ENCODE results near the gene MAP3K3. TPM values are rescaled to one million over a fixed set of nuclear protein-coding genes. Genes with fewer than 3 reads are reported as not detected.
"Not testable (repeated sequence)": the region's sequence is repeated elsewhere in the genome, so short reads cannot be mapped to it uniquely, and the experiment has no call there.

MAP3K3 gene
- total RNA-seq, 1 donor from 2014 or later = 25.1 TPM

DNA sequence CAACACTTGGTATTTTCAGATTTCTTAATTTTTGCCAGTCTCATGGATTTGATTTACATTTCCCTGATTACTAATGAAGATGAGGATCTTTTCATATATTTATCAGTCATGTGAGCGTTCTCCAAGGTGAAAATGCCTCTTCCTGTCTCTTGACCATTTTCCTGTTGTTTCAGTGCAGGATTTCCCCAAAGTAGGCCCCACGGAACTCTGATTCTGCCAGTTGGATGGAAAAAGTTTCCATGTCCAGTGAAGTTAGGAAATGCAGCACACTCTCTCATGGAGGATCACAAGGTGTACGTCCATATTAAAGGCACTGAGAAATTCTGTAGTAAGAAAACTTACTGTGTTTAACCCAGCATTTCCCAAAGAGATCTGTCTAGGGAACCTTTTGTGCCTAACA, 94.2 kb downstream of the MAP3K3 start:
- Histone ChIP-seq H3K36me3 (ENCODE audit: control insufficient read depth in 3 of 3, insufficient read depth in 3 of 3, low read length in 3 of 3) (peaks cover 16 to 25% (median 24%) of the 10 kb centered on the region in 3 donors), H3K9me3 (ENCODE audit: control insufficient read depth in 3 of 3, low read length in 3 of 3) (no peaks in the 10 kb centered on the region), H3K27ac (ENCODE audit: low read depth, low read length) (no peak overlapping the region), H3K27me3 (ENCODE audit: control insufficient read depth in 3 of 3, insufficient read depth in 3 of 3, low read length in 3 of 3) (no peaks in the 10 kb centered on the region), H3K4me3 (ENCODE audit: low read length in 3 of 3) (no peak overlapping the region), H3K4me1 (ENCODE audit: control insufficient read depth in 3 of 3, insufficient read depth in 3 of 3, low read length in 3 of 3) (peaks cover 0 to 4% (median 3%) of the 10 kb centered on the region in 3 donors), H3K9ac (ENCODE audit: low read depth in 1 of 3, low read length in 3 of 3) (no peak overlapping the region)

DNA sequence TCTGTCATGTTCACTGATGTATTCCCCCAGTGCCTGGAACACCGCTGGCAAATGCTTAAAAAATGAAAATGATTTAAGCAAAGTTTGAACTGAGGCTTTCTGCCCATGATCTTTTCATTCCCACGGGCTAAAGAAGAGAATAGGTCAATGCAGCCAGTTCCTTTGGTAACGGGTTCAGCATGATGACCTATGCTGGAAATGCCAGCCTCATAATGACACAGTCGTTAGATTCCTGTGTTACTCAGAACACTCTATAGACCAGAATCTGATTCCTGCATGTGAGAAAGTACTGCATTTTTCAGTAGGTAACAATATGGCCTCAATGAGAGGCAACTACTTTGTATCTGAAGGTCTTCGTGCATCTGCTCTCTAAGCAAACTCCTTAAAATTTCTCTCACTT, 96.8 kb downstream of the MAP3K3 start:
- H3K9me3 ChIP-seq (ENCODE audit: control insufficient read depth in 3 of 3, low read length in 3 of 3) = no peaks in the 10 kb centered on the region
- H3K4me1 ChIP-seq (ENCODE audit: control insufficient read depth in 3 of 3, insufficient read depth in 3 of 3, low read length in 3 of 3) = peaks cover 0 to 4% (median 3%) of the 10 kb centered on the region in 3 donors
- H3K9ac ChIP-seq (ENCODE audit: low read depth in 1 of 3, low read length in 3 of 3) = no peak overlapping the region
- H3K4me3 ChIP-seq (ENCODE audit: low read length in 3 of 3) = no peak overlapping the region
- H3K27me3 ChIP-seq (ENCODE audit: control insufficient read depth in 3 of 3, insufficient read depth in 3 of 3, low read length in 3 of 3) = no peaks in the 10 kb centered on the region
- H3K36me3 ChIP-seq (ENCODE audit: control insufficient read depth in 3 of 3, insufficient read depth in 3 of 3, low read length in 3 of 3) = peaks cover 1 to 8% (median 6%) of the 10 kb centered on the region in 3 donors
- H3K27ac ChIP-seq (ENCODE audit: low read depth, low read length) = no peak overlapping the region

DNA sequence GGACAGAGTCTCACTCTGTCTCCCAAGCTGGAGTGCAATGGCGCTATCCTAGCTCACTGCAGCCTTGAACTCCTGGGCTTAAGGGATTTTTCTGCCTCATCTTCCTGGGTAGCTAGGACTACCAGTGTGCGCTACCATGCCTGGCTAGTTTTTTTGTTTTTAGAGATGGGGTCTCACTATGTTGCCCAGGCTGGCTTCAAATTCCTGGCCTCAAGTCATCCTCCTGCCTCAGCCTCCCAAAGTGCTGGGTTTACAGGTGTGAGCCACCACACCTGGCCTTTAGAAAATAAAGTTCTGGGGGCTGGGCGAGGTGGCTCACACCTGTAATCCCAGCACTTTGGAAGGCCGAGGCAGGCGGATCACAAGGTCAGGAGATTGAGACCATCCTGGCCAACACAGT, 98.0 kb downstream of the MAP3K3 start:
- not testable (repeated sequence) for H3K4me3 ChIP-seq (ENCODE audit: low read length in 3 of 3); H3K36me3 ChIP-seq (ENCODE audit: control insufficient read depth in 3 of 3, insufficient read depth in 3 of 3, low read length in 3 of 3); H3K4me1 ChIP-seq (ENCODE audit: control insufficient read depth in 3 of 3, insufficient read depth in 3 of 3, low read length in 3 of 3); H3K27me3 ChIP-seq (ENCODE audit: control insufficient read depth in 3 of 3, insufficient read depth in 3 of 3, low read length in 3 of 3); H3K9ac ChIP-seq (ENCODE audit: low read depth in 1 of 3, low read length in 3 of 3); H3K27ac ChIP-seq (ENCODE audit: low read depth, low read length); H3K9me3 ChIP-seq (ENCODE audit: control insufficient read depth in 3 of 3, low read length in 3 of 3)

DNA sequence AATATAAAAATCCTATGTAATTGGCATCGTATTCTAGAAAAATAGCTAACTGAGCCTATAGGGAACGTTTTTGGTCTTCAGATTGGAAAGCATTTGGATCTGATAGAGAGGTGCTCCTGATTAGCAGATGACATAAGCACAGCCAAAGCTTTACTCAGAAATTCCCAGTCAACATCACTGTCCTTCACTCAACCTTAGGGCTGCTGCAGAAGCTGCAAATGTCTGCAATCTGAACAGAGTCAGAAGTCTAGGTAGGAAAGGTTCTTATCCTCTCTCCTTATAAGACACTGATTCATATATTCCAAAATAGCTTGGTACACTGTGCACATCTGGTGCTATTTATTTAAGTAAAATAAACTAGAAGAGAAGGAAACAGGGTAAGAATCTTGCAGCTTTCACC, 100.2 kb downstream of the MAP3K3 start:
- Histone ChIP-seq H3K27me3 (ENCODE audit: control insufficient read depth in 3 of 3, insufficient read depth in 3 of 3, low read length in 3 of 3) (no peaks in the 10 kb centered on the region), H3K9ac (ENCODE audit: low read depth in 1 of 3, low read length in 3 of 3) (no peak overlapping the region), H3K4me3 (ENCODE audit: low read length in 3 of 3) (no peak overlapping the region), H3K9me3 (ENCODE audit: control insufficient read depth in 3 of 3, low read length in 3 of 3) (no peaks in the 10 kb centered on the region), H3K4me1 (ENCODE audit: control insufficient read depth in 3 of 3, insufficient read depth in 3 of 3, low read length in 3 of 3) (no peaks in the 10 kb centered on the region), H3K27ac (ENCODE audit: low read depth, low read length) (no peak overlapping the region), H3K36me3 (ENCODE audit: control insufficient read depth in 3 of 3, insufficient read depth in 3 of 3, low read length in 3 of 3) (peaks cover 2 to 12% (median 7%) of the 10 kb centered on the region in 3 donors)

DNA sequence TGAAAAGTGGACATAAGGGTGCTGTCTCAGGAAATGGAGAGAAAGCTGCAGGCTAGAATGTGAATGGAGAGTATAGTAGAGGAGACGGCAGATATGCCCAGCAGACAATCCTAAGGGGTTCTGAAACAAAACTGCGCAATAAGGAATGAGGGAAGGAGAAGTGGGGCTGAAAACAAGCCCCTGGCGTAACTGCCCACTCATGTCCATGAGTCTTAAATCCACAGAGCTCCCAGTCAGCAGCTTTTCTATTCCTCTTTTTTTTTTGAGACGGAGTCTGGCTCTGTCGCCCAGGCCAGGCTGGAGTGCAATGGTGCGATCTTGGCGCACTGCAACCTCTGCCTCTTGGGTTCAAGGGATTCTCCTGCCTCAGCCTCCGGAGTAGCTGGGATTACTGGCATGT, 113.5 kb downstream of the MAP3K3 start:
- no peaks in the 10 kb centered on the region for H3K27me3 ChIP-seq (ENCODE audit: control insufficient read depth in 3 of 3, insufficient read depth in 3 of 3, low read length in 3 of 3)
- no peaks in the 10 kb centered on the region for H3K9me3 ChIP-seq (ENCODE audit: control insufficient read depth in 3 of 3, low read length in 3 of 3)
- H3K9ac ChIP-seq (ENCODE audit: low read depth in 1 of 3, low read length in 3 of 3) = no peak overlapping the region
- peaks cover 1 to 6% (median 6%) of the 10 kb centered on the region in 3 donors for H3K4me1 ChIP-seq (ENCODE audit: control insufficient read depth in 3 of 3, insufficient read depth in 3 of 3, low read length in 3 of 3)
- H3K4me3 ChIP-seq (ENCODE audit: low read length in 3 of 3) = no peak overlapping the region
- no peaks in the 10 kb centered on the region for H3K36me3 ChIP-seq (ENCODE audit: control insufficient read depth in 3 of 3, insufficient read depth in 3 of 3, low read length in 3 of 3)
- no peak overlapping the region for H3K27ac ChIP-seq (ENCODE audit: low read depth, low read length)

DNA sequence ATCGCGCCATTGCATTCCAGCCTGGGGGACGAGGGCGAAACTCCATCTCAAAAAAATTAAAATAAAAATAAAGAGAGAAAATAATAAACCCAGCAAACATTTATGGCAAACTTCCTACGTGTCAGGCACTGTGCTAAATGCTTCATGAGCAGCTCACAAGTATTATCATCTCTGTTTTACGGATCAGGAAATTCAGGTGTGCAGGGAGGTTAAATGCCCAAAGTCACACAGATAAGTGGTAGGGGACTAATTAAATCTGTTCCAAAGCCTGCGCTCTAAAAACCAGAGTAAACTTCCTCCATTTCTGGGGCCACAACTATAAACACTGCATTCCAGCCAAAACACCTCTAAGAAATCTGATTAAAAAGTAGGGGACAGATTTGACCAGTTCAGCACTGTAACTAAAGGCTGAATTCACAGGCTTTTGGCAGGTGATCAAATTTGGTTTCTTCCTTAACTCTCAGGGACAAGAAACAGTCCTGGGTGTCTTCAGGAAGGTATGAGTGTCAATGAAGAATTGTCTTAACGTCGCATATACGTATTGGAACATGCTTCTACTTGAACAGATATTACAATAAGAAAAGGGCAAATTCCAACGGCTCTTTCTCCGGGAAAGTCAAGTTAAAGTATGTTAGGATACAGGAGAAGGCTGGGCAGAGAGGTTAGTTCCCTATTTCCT, 118.4 kb downstream of the MAP3K3 start:
- no peaks in the 10 kb centered on the region for H3K9me3 ChIP-seq (ENCODE audit: control insufficient read depth in 3 of 3, low read length in 3 of 3)
- H3K27ac ChIP-seq (ENCODE audit: low read depth, low read length) = peak overlapping the region; percentile 89
- no peaks in the 10 kb centered on the region for H3K27me3 ChIP-seq (ENCODE audit: control insufficient read depth in 3 of 3, insufficient read depth in 3 of 3, low read length in 3 of 3)
- H3K4me3 ChIP-seq (ENCODE audit: low read length in 3 of 3) = peak overlapping the region; percentile 83 to 92 (median 88)
- H3K36me3 ChIP-seq (ENCODE audit: control insufficient read depth in 3 of 3, insufficient read depth in 3 of 3, low read length in 3 of 3) = peaks cover 3 to 7% (median 5%) of the 10 kb centered on the region in 3 donors
- peak overlapping the region; percentile 89 to 94 (median 91) for H3K9ac ChIP-seq (ENCODE audit: low read depth in 1 of 3, low read length in 3 of 3)
- H3K4me1 ChIP-seq (ENCODE audit: control insufficient read depth in 3 of 3, insufficient read depth in 3 of 3, low read length in 3 of 3) = peaks cover 11 to 23% (median 14%) of the 10 kb centered on the region in 3 donors

DNA sequence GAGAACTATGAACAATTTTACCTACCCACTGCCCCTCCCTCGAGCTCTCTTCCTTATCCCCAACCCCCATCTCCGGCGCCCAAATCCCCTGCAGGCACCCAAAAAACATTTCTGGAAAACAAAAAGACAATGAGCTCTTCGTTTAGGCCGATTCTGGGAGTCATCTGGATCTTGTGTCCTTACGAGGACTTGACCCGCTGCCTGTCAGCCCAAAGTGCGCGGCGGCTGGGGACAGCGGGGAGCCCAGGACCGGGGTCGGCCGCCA, 118.9 kb downstream of the MAP3K3 start:
- Histone ChIP-seq H3K4me1 (ENCODE audit: control insufficient read depth in 3 of 3, insufficient read depth in 3 of 3, low read length in 3 of 3) (peaks cover 11 to 23% (median 14%) of the 10 kb centered on the region in 3 donors), H3K9ac (ENCODE audit: low read depth in 1 of 3, low read length in 3 of 3) (peak overlapping the region; percentile 89 to 94 (median 91)), H3K27ac (ENCODE audit: low read depth, low read length) (peak overlapping the region; percentile 89), H3K9me3 (ENCODE audit: control insufficient read depth in 3 of 3, low read length in 3 of 3) (no peaks in the 10 kb centered on the region), H3K36me3 (ENCODE audit: control insufficient read depth in 3 of 3, insufficient read depth in 3 of 3, low read length in 3 of 3) (peaks cover 7 to 12% (median 10%) of the 10 kb centered on the region in 3 donors), H3K27me3 (ENCODE audit: control insufficient read depth in 3 of 3, insufficient read depth in 3 of 3, low read length in 3 of 3) (no peaks in the 10 kb centered on the region), H3K4me3 (ENCODE audit: low read length in 3 of 3) (peak overlapping the region; percentile 83 to 92 (median 88))

DNA sequence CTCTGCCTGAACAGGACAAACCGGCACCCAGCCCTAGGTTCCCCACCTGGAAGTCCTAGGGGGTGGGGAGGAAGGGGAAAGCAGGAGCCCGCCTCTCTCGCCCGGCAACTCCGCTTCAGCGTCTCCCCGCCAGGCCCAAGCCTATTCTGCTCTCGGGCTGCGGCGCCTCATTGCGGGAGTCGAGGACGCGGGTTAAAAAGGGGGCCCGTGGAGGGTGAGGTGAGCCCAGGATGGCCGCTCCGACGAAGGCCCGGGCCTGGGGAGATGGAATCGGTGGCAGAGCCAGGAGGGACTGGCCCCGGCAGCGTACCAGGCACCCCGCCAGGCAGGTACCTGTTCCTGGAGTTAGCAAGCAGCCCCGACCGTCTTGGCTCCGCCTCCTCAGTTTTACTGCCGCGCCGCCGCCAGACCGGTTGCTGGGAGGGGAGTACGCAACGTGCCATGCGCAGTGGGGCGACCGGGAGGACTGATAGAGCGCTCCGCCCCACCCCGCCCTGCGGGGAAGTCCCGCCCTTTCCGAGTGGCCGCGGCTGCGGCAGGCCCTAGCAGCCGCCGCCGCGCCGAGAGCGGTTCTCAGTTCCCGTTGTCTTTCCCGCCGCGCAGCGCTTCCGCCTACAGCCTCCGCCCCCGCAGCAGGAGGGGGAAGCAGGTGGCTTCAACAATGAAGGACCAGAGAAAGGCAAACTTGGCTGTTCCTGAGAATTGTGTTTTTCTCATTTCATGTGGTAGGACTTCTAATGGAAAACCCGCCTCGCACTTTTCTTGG, 119.4 kb downstream of the MAP3K3 start, which contains the start of gene STRADA:
STRADA (minus strand) TSS at position 392 of the 766 bp plus-strand sequence. CDS start 13,430 bp downstream, outside the sequence.
- no peaks in the 10 kb centered on the region for H3K27me3 ChIP-seq (ENCODE audit: control insufficient read depth in 3 of 3, insufficient read depth in 3 of 3, low read length in 3 of 3)
- H3K4me3 ChIP-seq (ENCODE audit: low read length in 3 of 3) = peak within 1 kb of the TSS; percentile 83 to 92 (median 88)
- peak within 1 kb of the TSS; percentile 89 to 94 (median 91) for H3K9ac ChIP-seq (ENCODE audit: low read depth in 1 of 3, low read length in 3 of 3)
- H3K27ac ChIP-seq (ENCODE audit: low read depth, low read length) = peak within 1 kb of the TSS; percentile 89
- H3K36me3 ChIP-seq (ENCODE audit: control insufficient read depth in 3 of 3, insufficient read depth in 3 of 3, low read length in 3 of 3) = peaks cover 11 to 12% (median 11%) of the 10 kb centered on the region in 3 donors
- no peaks in the 10 kb centered on the region for H3K9me3 ChIP-seq (ENCODE audit: control insufficient read depth in 3 of 3, low read length in 3 of 3)
- H3K4me1 ChIP-seq (ENCODE audit: control insufficient read depth in 3 of 3, insufficient read depth in 3 of 3, low read length in 3 of 3) = peaks cover 11 to 23% (median 14%) of the 10 kb centered on the region in 3 donors
